ENCODE measurements around the gene MICAL1.

Gene MICAL1

GRCh38 chr6:109428889-109429477, 26.6 kb downstream of the MICAL1 start:
- no peak for DNase-seq

- no peak for DNase-seq
Observed at GRCh38 chr6:109424946-109425345, 30.6 kb downstream of the MICAL1 start.

- DNase-seq = no peak
Observed at GRCh38 chr6:109421184-109421583, 34.4 kb downstream of the MICAL1 start.

GRCh38 chr6:109420751-109421150, 34.8 kb downstream of the MICAL1 start:
- DNase-seq = no peak

GRCh38 chr6:109417646-109418045, 37.9 kb downstream of the MICAL1 start:
- no peak for DNase-seq

GRCh38 chr6:109411034-109411433, 44.5 kb downstream of the MICAL1 start:
- DNase-seq = no peak

GRCh38 chr6:109406196-109406595, 49.4 kb downstream of the MICAL1 start:
- no peak for DNase-seq

- DNase-seq = no peak
Observed at GRCh38 chr6:109397020-109397419, 58.6 kb downstream of the MICAL1 start.

GRCh38 chr6:109396046-109396718, 59.4 kb downstream of the MICAL1 start:
- no peak for DNase-seq
